PFSK-1 (cell line): ENCODE measurements around the gene CHDH.

Source experiments
- FOXP2 ChIP-seq: optimal IDR thresholded peaks from 2 replicates; pipeline ENCODE3; 2011; ENCODE audit warnings: borderline replicate concordance, control low read depth, inconsistent platforms; ENCODE audit not compliant: insufficient read depth; ENCODE audit errors: extremely low read length, extremely low read depth
- POLR2AphosphoS5 ChIP-seq: IDR thresholded peaks from 2 replicates; pipeline ENCODE4 v1.6.1; 2012; ENCODE audit warnings: low read depth, mild to moderate bottlenecking, control low read depth, low read length, moderate library complexity
- SIN3A ChIP-seq: IDR thresholded peaks from 2 replicates; pipeline ENCODE4 v1.6.1; 2012; ENCODE audit warnings: mild to moderate bottlenecking, low read length, moderate library complexity, borderline replicate concordance; ENCODE audit not compliant: insufficient read depth
- TAF1 ChIP-seq: IDR thresholded peaks from 2 replicates; pipeline ENCODE4 v1.6.1; 2012; ENCODE audit warnings: low read length, control low read depth, borderline replicate concordance; ENCODE audit not compliant: insufficient read depth
- TF ChIP-seq, protein P1 (sequence below), 2 experiments: IDR thresholded peaks; 2 replicates each; pipeline versions ENCODE4 v1.6.1 to v1.8.0; 2011 to 2012; ENCODE audit warnings: low read depth in 2 of 2, low read length in 2 of 2, control low read depth in 1 of 2, inconsistent platforms in 1 of 2, mild to moderate bottlenecking in 1 of 2, moderate library complexity in 1 of 2; ENCODE audit not compliant: insufficient read depth in 1 of 2

- TF ChIP-seq POLR2AphosphoS5 (no peak), SIN3A (no peak), TAF1 (no peak), FOXP2 (no peak)
- TF ChIP-seq, protein P1, sequence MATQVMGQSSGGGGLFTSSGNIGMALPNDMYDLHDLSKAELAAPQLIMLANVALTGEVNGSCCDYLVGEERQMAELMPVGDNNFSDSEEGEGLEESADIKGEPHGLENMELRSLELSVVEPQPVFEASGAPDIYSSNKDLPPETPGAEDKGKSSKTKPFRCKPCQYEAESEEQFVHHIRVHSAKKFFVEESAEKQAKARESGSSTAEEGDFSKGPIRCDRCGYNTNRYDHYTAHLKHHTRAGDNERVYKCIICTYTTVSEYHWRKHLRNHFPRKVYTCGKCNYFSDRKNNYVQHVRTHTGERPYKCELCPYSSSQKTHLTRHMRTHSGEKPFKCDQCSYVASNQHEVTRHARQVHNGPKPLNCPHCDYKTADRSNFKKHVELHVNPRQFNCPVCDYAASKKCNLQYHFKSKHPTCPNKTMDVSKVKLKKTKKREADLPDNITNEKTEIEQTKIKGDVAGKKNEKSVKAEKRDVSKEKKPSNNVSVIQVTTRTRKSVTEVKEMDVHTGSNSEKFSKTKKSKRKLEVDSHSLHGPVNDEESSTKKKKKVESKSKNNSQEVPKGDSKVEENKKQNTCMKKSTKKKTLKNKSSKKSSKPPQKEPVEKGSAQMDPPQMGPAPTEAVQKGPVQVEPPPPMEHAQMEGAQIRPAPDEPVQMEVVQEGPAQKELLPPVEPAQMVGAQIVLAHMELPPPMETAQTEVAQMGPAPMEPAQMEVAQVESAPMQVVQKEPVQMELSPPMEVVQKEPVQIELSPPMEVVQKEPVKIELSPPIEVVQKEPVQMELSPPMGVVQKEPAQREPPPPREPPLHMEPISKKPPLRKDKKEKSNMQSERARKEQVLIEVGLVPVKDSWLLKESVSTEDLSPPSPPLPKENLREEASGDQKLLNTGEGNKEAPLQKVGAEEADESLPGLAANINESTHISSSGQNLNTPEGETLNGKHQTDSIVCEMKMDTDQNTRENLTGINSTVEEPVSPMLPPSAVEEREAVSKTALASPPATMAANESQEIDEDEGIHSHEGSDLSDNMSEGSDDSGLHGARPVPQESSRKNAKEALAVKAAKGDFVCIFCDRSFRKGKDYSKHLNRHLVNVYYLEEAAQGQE (IDR thresholded peaks at IDR 0.05; ENCODE audit: insufficient read depth in 1 of 2, low read depth in 2 of 2, low read length in 2 of 2) = no peak
Measured at GRCh38 chr3:53836084-53836872, 9.9 kb downstream of the CHDH start.
